Activated CD4-positive, alpha-beta T cell treated with anti-CD3 and anti-CD28 coated beads, Interleukin-2, Interleukin-6, amounts not matched to agents 100 ng/mL and 50 ng/mL, durations not matched to agents 16 hours and 8 hours (primary cell): ENCODE results near the gene TMEM229B.

Experiments used
- DNase-seq: peaks from one replicate; pipeline ENCODE4 v3.0.0-alpha.2; 2020

TMEM229B gene

DNA sequence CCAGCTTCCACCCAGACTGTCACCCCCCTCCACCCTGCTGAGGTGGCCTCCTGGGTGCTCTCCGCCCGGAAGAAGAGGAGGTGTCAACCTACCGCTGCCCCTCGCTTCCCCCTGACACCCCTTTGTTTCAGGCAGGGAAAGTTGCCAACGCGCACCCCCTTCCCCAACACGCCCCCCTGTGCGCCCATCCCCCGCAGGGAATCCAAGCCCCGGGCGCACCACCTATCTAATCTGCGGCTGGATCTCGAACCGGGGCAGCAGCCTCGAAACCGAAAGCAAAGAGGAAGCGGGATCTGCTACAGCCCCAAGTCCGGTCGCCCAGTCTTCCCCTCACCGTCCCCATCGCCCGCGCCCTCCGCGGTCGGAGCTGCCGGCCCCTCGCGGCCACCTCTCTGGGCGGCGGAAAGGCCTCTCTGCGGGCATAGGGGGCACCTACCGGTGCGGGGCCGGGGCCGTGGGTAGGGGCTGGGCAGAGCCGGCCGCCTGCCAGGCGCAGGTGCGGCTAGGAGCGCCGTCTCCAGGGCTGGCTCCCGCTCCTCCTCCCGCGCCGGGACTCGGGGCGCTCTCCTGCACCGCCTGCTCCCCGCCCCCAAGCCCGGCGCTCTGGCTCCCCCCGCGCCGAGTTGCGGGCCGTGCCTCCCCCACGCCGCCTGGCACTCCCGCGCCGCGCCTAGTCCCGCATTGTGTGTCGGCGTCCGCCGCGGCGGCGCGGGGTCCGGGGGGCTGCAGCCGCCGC lies 26.3 kb upstream of the TMEM229B start:
- peak; percentile 35 for DNase-seq

DNA sequence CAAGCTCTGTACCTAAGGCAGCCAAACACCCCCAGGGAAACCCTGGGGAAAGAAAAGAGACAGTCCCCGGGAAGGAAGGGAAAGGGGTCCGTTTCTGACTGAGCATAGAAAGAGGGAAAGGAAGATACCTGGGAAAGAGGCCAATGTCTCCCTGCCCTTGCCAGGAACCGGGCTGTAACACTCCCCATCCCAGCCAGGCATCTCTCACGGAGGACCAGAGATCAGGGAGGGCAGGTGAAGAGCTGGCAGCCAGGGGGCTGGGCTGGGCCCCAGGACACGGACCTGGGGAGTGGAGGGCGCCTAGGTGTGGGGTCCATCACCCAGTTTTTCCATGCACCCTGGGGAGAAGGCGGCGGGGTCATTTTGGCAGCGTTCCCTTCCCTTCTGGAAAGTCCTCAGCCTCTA lies 25.7 kb upstream of the TMEM229B start:
- no peak for DNase-seq

GRCh38 chr14:67513631-67514108 lies 25.1 kb upstream of the TMEM229B start:
- DNase-seq = no peak

- DNase-seq = no peak
Measured at GRCh38 chr14:67512463-67513310, 24.2 kb upstream of the TMEM229B start.

DNA sequence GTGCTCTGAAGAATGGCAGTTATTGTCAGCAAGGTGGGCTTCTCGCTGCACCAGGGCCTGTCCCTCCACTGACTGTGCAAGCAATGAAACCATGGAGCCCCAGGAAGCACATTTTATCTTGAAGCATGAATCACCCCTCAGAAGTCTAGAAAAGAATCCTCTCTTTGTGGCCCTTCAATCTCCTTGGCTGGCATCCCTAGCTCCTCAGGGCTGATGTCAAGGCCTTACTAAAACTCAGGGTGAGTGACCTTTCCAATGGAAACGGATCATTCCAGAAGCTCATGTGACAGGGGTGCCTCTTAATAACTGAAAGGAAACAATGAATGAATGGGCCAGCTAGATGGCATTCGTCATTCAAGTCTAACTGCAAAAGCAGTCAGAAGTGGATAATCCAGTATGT lies 22.3 kb upstream of the TMEM229B start:
- no peak for DNase-seq

GRCh38 chr14:67510121-67510520 lies 21.6 kb upstream of the TMEM229B start:
- no peak for DNase-seq

GRCh38 chr14:67508956-67509355 lies 20.4 kb upstream of the TMEM229B start:
- DNase-seq = no peak

- no peak for DNase-seq
Measured at GRCh38 chr14:67505254-67505653, 16.7 kb upstream of the TMEM229B start.

- DNase-seq = no peak
Measured at GRCh38 chr14:67503331-67503730, 14.8 kb upstream of the TMEM229B start.

- no peak for DNase-seq
Measured at GRCh38 chr14:67502867-67503266, 14.3 kb upstream of the TMEM229B start.

DNA sequence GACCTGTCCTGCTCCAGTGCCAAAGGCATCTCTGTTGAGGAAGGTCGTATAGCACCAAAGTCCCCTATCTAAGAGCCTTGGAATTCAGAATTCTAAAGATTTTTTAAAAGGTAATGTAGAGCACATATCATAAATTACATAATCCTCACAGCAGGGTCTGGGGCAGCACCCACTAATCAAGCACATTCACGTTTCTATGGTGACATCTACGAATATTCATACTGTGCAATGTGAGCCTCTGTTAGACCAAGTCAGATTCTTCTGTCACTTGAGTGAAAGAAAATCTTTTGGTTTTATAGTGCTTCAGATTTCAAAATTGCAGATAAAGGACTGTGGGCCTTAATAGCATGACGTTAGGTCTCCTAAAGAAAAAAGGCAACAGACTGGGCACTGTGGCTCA lies 13.1 kb upstream of the TMEM229B start:
- no peak for DNase-seq

DNA sequence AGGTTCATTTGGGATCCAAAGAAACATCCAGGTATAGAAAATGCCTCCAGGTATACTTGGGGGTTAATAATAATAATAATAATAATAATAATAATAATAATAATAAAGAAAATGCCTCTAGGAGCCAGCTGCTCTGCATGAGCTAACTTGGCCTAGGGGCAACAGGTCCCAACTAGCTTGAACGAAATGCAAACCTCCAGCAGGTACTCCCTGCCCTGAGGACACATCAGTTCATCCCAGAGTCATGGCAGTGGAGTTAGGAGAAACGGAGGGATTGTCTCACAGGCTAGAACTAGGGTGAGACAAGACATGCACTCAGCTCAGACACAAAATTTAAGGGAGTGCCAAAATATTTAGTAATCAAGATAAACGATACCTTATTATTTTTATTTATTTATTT lies 12.5 kb upstream of the TMEM229B start:
- DNase-seq = no peak

- DNase-seq = no peak
Measured at GRCh38 chr14:67497716-67498115, 9.2 kb upstream of the TMEM229B start.

GRCh38 chr14:67497216-67497615 lies 8.7 kb upstream of the TMEM229B start:
- DNase-seq = no peak

DNA sequence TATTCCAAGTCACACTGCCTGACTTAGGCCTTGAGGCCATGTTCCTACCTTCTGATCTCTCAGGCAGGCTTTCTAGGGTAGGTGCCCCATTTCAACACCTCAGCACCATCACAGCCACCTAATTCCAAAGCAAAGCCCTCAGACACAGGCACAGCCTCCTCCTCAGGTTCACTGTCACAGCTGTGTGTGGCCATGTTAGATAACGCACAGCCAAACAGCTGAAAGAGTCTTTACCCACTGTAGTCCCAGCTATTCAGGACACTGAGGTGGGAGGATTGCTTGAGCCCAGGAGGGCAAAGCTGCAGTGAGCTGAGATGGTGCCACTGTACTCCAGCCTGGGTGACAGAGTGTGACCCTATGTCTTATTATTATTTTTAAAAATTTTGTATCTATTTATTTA lies 7.3 kb upstream of the TMEM229B start:
- DNase-seq = no peak

DNA sequence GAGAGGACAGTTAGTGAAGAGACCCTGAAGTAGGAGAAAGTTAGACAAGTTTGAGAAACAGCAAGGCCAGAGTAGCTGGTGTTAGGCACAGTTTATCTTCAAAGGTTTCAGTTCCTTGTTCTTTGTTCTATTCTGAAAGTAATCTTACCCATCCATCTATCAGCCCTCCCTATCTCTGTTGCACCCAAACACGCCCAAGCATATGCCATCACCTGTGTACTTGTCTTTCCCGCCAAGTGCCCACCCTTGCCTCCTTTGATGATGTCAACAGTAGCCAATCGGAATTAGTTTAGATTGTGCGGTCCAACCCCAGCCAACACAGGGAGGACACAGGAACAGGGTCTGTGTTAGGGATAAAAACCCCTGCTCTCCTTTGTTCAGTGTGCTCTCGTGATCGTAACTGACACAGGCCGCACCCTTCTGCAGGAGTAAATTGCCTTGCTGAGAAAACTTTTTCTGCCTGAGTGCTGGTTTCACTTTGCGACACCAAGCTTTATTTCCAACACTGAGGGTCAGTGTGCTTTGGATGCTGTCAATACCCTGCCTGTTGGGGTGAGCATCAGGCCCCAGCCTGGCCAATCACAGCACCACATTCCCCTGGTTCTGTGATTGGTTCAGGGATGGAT lies 4.7 kb upstream of the TMEM229B start:
- no peak for DNase-seq

GRCh38 chr14:67492538-67492937 lies 4.0 kb upstream of the TMEM229B start:
- DNase-seq = no peak

- DNase-seq = no peak
Measured at GRCh38 chr14:67491741-67492507, 3.4 kb upstream of the TMEM229B start.

DNA sequence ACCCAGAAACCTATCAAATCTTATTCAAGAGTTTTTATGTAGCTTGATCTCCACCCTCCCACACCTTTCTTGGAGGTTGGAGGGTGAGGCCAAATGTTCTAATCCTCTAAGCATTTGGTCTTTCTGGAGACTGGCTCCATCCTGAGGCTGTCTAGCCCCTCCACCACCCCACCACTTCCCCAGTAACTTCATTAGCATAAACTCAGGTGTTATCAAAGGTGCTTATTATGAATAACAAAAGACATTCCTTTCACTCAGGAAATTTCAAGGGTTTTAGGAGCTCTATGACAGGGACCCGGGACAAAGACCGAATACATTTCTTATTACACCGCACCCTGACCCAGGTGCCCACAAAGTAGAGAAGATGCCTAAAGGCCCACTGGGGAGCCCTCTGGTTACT lies 2.8 kb upstream of the TMEM229B start:
- DNase-seq = no peak

- DNase-seq = no peak
Measured at GRCh38 chr14:67490196-67490595, 1.7 kb upstream of the TMEM229B start.

DNA sequence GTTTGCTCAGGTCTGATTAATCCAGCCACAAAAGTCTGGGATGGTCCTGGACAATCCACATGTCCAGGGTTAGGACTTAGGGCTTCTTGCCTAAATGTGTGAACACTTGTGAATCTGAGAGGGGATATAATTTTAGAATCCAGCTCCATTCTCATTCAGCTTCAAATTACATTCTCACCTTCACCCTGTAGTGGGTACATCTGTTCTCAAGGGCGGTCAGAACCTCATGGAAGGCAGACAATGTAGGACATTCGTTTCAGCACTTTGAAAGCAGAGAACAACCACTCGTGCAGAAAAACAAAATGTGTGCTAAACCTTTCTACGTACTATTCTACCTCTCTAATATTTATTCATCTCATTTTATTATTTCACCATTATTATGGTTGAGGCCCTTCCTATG lies 1.2 kb downstream of the TMEM229B start:
- DNase-seq = no peak

GRCh38 chr14:67486890-67487289 lies 1.6 kb downstream of the TMEM229B start:
- no peak for DNase-seq

GRCh38 chr14:67485501-67486095 lies 2.9 kb downstream of the TMEM229B start:
- no peak for DNase-seq
